ENCODE measurements around the gene SACM1L. TPM values are rescaled to one million over a fixed set of nuclear protein-coding genes. Genes with fewer than 3 reads are reported as not detected.
"Not testable (repeated sequence)": the region's sequence is repeated elsewhere in the genome, so short reads cannot be mapped to it uniquely, and the experiment has no call there.

Gene SACM1L
- total and polyA plus RNA-seq, 4 experiments from 2014 or later = 27.6 to 104 (median 67.4) TPM

DNA sequence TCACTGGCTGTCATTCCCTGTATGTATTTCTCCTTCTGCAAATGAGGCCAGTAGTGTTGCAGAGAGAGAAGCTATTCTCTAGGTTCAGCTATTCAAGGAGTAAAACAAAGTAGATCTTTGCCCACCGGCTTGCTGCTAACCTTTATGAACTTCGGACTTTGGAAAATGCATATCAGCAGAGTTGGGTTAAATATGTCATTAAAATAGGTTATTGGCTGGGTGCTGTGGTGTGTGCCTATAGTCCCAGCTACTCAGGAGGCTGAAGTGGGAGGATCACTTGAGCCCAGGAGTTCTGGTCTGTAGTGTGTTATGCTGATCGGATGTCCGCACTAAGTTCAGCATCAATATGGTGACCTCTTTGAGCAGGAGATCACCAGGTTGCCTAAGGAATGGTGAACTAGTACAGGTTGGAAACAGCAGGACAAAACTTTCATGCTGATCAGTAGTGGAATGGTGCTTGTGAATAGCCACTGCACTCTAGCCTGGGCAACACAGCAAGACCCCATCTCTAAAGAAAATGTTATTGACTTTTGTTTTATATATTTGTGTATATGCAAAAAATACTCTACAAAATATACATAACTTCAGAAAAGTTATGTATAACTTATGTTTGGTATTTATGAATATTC, 53.4 kb downstream of the SACM1L start:
- ChIA-PET CTCF (ENCODE audit: partially characterized antibody) (interaction anchor here (1.2 to 2.0 kb wide), 3 partner anchors 82 to 334 kb away, joined by 3 to 6 read pairs (median 4); no protein-coding TSS in a partner anchor), POLR2A (ENCODE audit: partially characterized antibody) (no interaction called here)
- H3K4me3 ChIP-seq (ENCODE audit: low read length in 2 of 2) = no peak overlapping the region
- H3K27me3 ChIP-seq (ENCODE audit: insufficient read depth, low read length) = no peaks in the 10 kb centered on the region
- H3K36me3 Mint-ChIP-seq = peaks cover 50 to 68% of the 10 kb centered on the region in 2 donors
- H3K4me3 Mint-ChIP-seq = no peak overlapping the region
- peak overlapping the region in 6 of 7 donors; percentile 21 to 77 (median 66) for H3K27ac Mint-ChIP-seq
- H3K27me3 Mint-ChIP-seq = no peaks in the 10 kb centered on the region
- peaks cover 17% of the 10 kb centered on the region for H3K4me1 ChIP-seq (ENCODE audit: insufficient read depth, low read length)
- H3K36me3 ChIP-seq (ENCODE audit: insufficient read depth, low read length) = peaks cover 75% of the 10 kb centered on the region
- intact Hi-C loops (cut with micrococcal nuclease) = no loop called here
- DNase-seq = no peak
- H3K9me3 ChIP-seq (ENCODE audit: control insufficient read depth in 1 of 2, low read length in 2 of 2) = no peaks in the 10 kb centered on the region
- H3K4me1 Mint-ChIP-seq = peaks cover 20 to 38% (median 27%) of the 10 kb centered on the region in 4 donors
- H3K9me3 Mint-ChIP-seq = no peaks in the 10 kb centered on the region
- H3K27ac ChIP-seq (ENCODE audit: low read depth, low read length) = no peak overlapping the region

GRCh38 chr3:45746165-45746776, 57.1 kb downstream of the SACM1L start:
- Mint-ChIP-seq H3K27ac (no peak overlapping the region), H3K9me3 (no peaks in the 10 kb centered on the region), H3K4me3 (no peak overlapping the region), H3K4me1 (peaks cover 8 to 14% (median 10%) of the 10 kb centered on the region in 4 donors), H3K36me3 (peaks cover 32 to 41% of the 10 kb centered on the region in 2 donors), H3K27me3 (no peaks in the 10 kb centered on the region)
- DNase-seq = no peak
- POLR2A ChIA-PET (ENCODE audit: partially characterized antibody) = no interaction called here
- Histone ChIP-seq H3K36me3 (ENCODE audit: insufficient read depth, low read length) (peaks cover 51% of the 10 kb centered on the region), H3K9me3 (ENCODE audit: control insufficient read depth in 1 of 2, low read length in 2 of 2) (no peaks in the 10 kb centered on the region), H3K27me3 (ENCODE audit: insufficient read depth, low read length) (no peaks in the 10 kb centered on the region), H3K27ac (ENCODE audit: low read depth, low read length) (no peak overlapping the region), H3K4me1 (ENCODE audit: insufficient read depth, low read length) (peaks cover 10% of the 10 kb centered on the region), H3K4me3 (ENCODE audit: low read length in 2 of 2) (no peak overlapping the region)
- intact Hi-C loops (cut with micrococcal nuclease) = no loop called here
- CTCF ChIA-PET (ENCODE audit: partially characterized antibody) = no interaction called here

- H3K4me3 Mint-ChIP-seq = no peak overlapping the region
- H3K4me1 ChIP-seq (ENCODE audit: insufficient read depth, low read length) = peaks cover 3% of the 10 kb centered on the region
- ChIA-PET CTCF (ENCODE audit: partially characterized antibody) (no interaction called here), POLR2A (ENCODE audit: partially characterized antibody) (no interaction called here)
- intact Hi-C loops (cut with micrococcal nuclease) = no loop called here
- H3K27ac ChIP-seq (ENCODE audit: low read depth, low read length) = no peak overlapping the region
- H3K36me3 Mint-ChIP-seq = peaks cover 30 to 36% of the 10 kb centered on the region in 2 donors
- H3K27ac Mint-ChIP-seq = no peak overlapping the region
- H3K4me3 ChIP-seq (ENCODE audit: low read length in 2 of 2) = no peak overlapping the region
- peaks cover 47% of the 10 kb centered on the region for H3K36me3 ChIP-seq (ENCODE audit: insufficient read depth, low read length)
- H3K27me3 ChIP-seq (ENCODE audit: insufficient read depth, low read length) = no peaks in the 10 kb centered on the region
- DNase-seq = no peak
- peaks cover 3 to 7% (median 4%) of the 10 kb centered on the region in 4 donors for H3K4me1 Mint-ChIP-seq
- no peaks in the 10 kb centered on the region for H3K9me3 Mint-ChIP-seq
- H3K27me3 Mint-ChIP-seq = no peaks in the 10 kb centered on the region
- no peaks in the 10 kb centered on the region for H3K9me3 ChIP-seq (ENCODE audit: control insufficient read depth in 1 of 2, low read length in 2 of 2)
Observed at GRCh38 chr3:45746777-45747622, 57.8 kb downstream of the SACM1L start.

DNA sequence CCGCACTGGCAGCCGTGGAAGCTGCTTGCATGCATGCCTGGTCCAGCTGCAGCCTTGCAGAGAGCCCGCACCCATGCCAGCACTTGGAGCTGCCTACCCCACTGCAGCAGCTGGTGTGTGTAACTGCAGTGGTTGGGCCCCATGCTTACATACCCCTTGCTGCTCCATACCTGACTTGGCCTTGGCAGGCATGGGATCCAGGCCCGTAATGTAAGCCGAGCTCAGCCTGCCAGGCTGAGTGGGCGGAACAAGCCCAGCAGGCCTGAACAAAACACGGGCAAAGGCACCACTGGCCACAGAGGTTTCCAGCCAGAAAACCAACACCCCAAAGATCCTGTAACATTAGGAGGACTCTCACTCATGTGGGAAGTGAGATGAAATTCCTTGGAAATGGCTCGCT, 58.9 kb downstream of the SACM1L start:
- H3K36me3 ChIP-seq (ENCODE audit: insufficient read depth, low read length) = peaks cover 39% of the 10 kb centered on the region
- ChIA-PET POLR2A (ENCODE audit: partially characterized antibody) (no interaction called here), CTCF (ENCODE audit: partially characterized antibody) (interaction anchor here (1.0 kb wide), 1 partner anchor 181 kb away, joined by 3 read pairs; no protein-coding TSS in a partner anchor)
- Mint-ChIP-seq H3K4me3 (no peak overlapping the region), H3K36me3 (peaks cover 28 to 30% of the 10 kb centered on the region in 2 donors), H3K27ac (no peak overlapping the region), H3K4me1 (no peaks in the 10 kb centered on the region), H3K27me3 (no peaks in the 10 kb centered on the region), H3K9me3 (no peaks in the 10 kb centered on the region)
- H3K27me3 ChIP-seq (ENCODE audit: insufficient read depth, low read length) = no peaks in the 10 kb centered on the region
- no peaks in the 10 kb centered on the region for H3K4me1 ChIP-seq (ENCODE audit: insufficient read depth, low read length)
- intact Hi-C loops (cut with micrococcal nuclease) = no loop called here
- no peak for DNase-seq
- H3K9me3 ChIP-seq (ENCODE audit: control insufficient read depth in 1 of 2, low read length in 2 of 2) = no peaks in the 10 kb centered on the region
- no peak overlapping the region for H3K4me3 ChIP-seq (ENCODE audit: low read length in 2 of 2)
- H3K27ac ChIP-seq (ENCODE audit: low read depth, low read length) = no peak overlapping the region

DNA sequence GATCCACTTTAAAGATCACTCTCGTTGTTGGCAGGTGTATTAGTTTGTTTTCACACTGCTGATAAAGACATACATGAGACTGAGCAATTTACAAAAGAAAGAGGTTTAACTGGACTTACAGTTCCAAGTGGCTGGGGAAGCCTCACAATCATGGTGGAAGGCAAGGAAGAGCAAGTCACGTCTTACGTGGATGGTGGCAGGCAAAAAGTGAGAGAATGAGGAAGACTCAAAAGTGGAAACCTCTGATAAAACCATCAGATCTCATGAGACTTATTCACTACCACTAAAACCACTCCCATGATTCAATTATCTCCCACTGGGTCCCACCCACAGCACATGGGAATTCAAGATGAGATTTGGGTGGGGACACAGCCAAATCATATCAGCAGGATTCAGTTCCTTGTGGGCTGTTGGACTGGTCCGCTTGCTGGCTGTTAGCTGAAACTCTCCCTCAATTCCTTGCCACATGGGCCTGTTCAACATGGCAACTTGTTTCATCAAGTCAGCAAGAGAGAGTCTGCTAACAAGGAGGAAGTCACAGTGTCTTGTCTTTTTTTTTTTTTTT, 59.9 kb downstream of the SACM1L start:
- H3K4me1 ChIP-seq (ENCODE audit: insufficient read depth, low read length); H3K4me1 Mint-ChIP-seq; H3K27me3 Mint-ChIP-seq; H3K4me3 Mint-ChIP-seq; H3K9me3 ChIP-seq (ENCODE audit: control insufficient read depth in 1 of 2, low read length in 2 of 2); H3K27ac ChIP-seq (ENCODE audit: low read depth, low read length); H3K4me3 ChIP-seq (ENCODE audit: low read length in 2 of 2); DNase-seq; CTCF ChIA-PET (ENCODE audit: partially characterized antibody); intact Hi-C loops (cut with micrococcal nuclease); H3K9me3 Mint-ChIP-seq; H3K27me3 ChIP-seq (ENCODE audit: insufficient read depth, low read length): not testable (repeated sequence)
- Mint-ChIP-seq H3K27ac (peak overlapping the region in 1 of 7 donors; percentile 18), H3K36me3 (peaks cover 20 to 27% of the 10 kb centered on the region in 2 donors)
- H3K36me3 ChIP-seq (ENCODE audit: insufficient read depth, low read length) = peaks cover 29% of the 10 kb centered on the region
- POLR2A ChIA-PET (ENCODE audit: partially characterized antibody) = interaction anchor here (1.2 kb wide), 1 partner anchor 320 kb away, joined by 5 read pairs; no protein-coding TSS in a partner anchor

- Mint-ChIP-seq H3K27me3 (no peaks in the 10 kb centered on the region), H3K4me1 (no peaks in the 10 kb centered on the region), H3K4me3 (no peak overlapping the region), H3K36me3 (peaks cover 17 to 31% of the 10 kb centered on the region in 2 donors), H3K9me3 (no peaks in the 10 kb centered on the region), H3K27ac (no peak overlapping the region)
- intact Hi-C loops (cut with micrococcal nuclease) = no loop called here
- ChIA-PET CTCF (ENCODE audit: partially characterized antibody) (interaction anchor here (0.9 kb wide), 2 partner anchors 90 to 327 kb away, joined by 3 to 5 read pairs; no protein-coding TSS in a partner anchor), POLR2A (ENCODE audit: partially characterized antibody) (interaction anchor here (1.2 kb wide), 1 partner anchor 319 kb away, joined by 5 read pairs; no protein-coding TSS in a partner anchor)
- H3K27me3 ChIP-seq (ENCODE audit: insufficient read depth, low read length) = no peaks in the 10 kb centered on the region
- DNase-seq = no peak
- H3K4me3 ChIP-seq (ENCODE audit: low read length in 2 of 2) = no peak overlapping the region
- H3K27ac ChIP-seq (ENCODE audit: low read depth, low read length) = no peak overlapping the region
- H3K36me3 ChIP-seq (ENCODE audit: insufficient read depth, low read length) = peaks cover 22% of the 10 kb centered on the region
- no peaks in the 10 kb centered on the region for H3K4me1 ChIP-seq (ENCODE audit: insufficient read depth, low read length)
- no peaks in the 10 kb centered on the region for H3K9me3 ChIP-seq (ENCODE audit: control insufficient read depth in 1 of 2, low read length in 2 of 2)
Observed at GRCh38 chr3:45749880-45750279, 60.7 kb downstream of the SACM1L start.
